Measurements from ENCODE around the gene EMB.

EMB gene

GRCh38 chr5:50359187-50359586 lies 81.9 kb downstream of the EMB start:
- DNase-seq = no peak
- Histone ChIP-seq H3K4me3 (ENCODE audit: low read depth, low read length) (no peak overlapping the region), H3K4me1 (no peaks in the 10 kb centered on the region), H3K36me3 (no peaks in the 10 kb centered on the region), H3K27me3 (no peaks in the 10 kb centered on the region), H3K9me3 (no peaks in the 10 kb centered on the region; the same call in 1 of the 2 replicates)
- TF ChIP-seq CTCF (IDR thresholded peaks at IDR 0.05; ENCODE audit: low read depth, low read length) = no peak

- H3K9me3 ChIP-seq = no peaks in the 10 kb centered on the region
- no peak overlapping the region for H3K4me3 ChIP-seq (ENCODE audit: low read depth, low read length)
- H3K36me3 ChIP-seq = no peaks in the 10 kb centered on the region
- no peak for DNase-seq
- TF ChIP-seq CTCF (IDR thresholded peaks at IDR 0.05; ENCODE audit: low read depth, low read length) = no peak
- no peaks in the 10 kb centered on the region for H3K4me1 ChIP-seq
- H3K27me3 ChIP-seq = no peaks in the 10 kb centered on the region
These were observed 88.7 kb downstream of the EMB start for GRCh38 chr5:50352382-50352781.

Data from BE2C (cell line).